Neuronal stem cell (in vitro differentiated cells): ENCODE results near the gene GRID2IP.
"Not testable (repeated sequence)": the region's sequence is repeated elsewhere in the genome, so short reads cannot be mapped to it uniquely, and the experiment has no call there.

Source experiments
- DNase-seq: peaks from one replicate; pipeline ENCODE4 v3.0.0-alpha.2; 2013; ENCODE audit warnings: low spot score
- H2AFZ ChIP-seq: one replicate; pipeline ENCODE4 v1.6.1; 2013; ENCODE audit warnings: mild to moderate bottlenecking, low read length, inconsistent platforms
- H2AK5ac ChIP-seq: 2 replicates; pipeline ENCODE4 v1.6.1; 2013; ENCODE audit warnings: low read depth, mild to moderate bottlenecking, inconsistent platforms, low read length, moderate library complexity, mixed read lengths
- H2BK120ac ChIP-seq: 2 replicates; pipeline ENCODE4 v1.6.1; 2013; ENCODE audit warnings: low read depth, mild to moderate bottlenecking, inconsistent platforms, low read length, moderate library complexity, mixed read lengths
- H2BK12ac ChIP-seq: one replicate; pipeline ENCODE4 v1.6.1; 2013; ENCODE audit warnings: low read length, inconsistent platforms
- H2BK15ac ChIP-seq: 2 replicates; pipeline ENCODE4 v1.6.1; 2013; ENCODE audit warnings: mild to moderate bottlenecking, low read length, inconsistent platforms, mixed read lengths
- H2BK5ac ChIP-seq: one replicate; pipeline ENCODE4 v1.6.1; 2013; ENCODE audit warnings: inconsistent platforms, mild to moderate bottlenecking, low read length, moderate library complexity
- H3K14ac ChIP-seq: one replicate; pipeline ENCODE4 v1.6.1; 2013; ENCODE audit warnings: low read length, inconsistent platforms
- H3K18ac ChIP-seq: 2 replicates; pipeline ENCODE4 v1.6.1; 2013; ENCODE audit warnings: low read length, inconsistent platforms
- H3K23ac ChIP-seq: 2 replicates; pipeline ENCODE4 v1.6.1; 2013; ENCODE audit warnings: low read depth, mild to moderate bottlenecking, mixed read lengths, low read length, inconsistent platforms; ENCODE audit not compliant: poor library complexity
- H3K27ac ChIP-seq: replicated peaks from 3 replicates; pipeline ENCODE4 v1.5.1; 2013; ENCODE audit warnings: low read length, inconsistent platforms
- H3K27me3 ChIP-seq, 3 experiments: 2 replicates each; pipeline ENCODE4 v1.6.1; 2013; ENCODE audit warnings: low read length in 3 of 3, mild to moderate bottlenecking in 2 of 3, inconsistent platforms in 1 of 3, low read depth in 1 of 3, mixed read lengths in 1 of 3, moderate library complexity in 1 of 3; ENCODE audit not compliant: control insufficient read depth in 3 of 3, insufficient read depth in 3 of 3
- H3K36me3 ChIP-seq, 2 donors: replicated peaks in 1 of 2; 2 replicates each; pipeline ENCODE4 v1.6.1; 2013; ENCODE audit warnings: low read length in 2 of 2; ENCODE audit not compliant: control insufficient read depth in 2 of 2, insufficient read depth in 2 of 2
- H3K4ac ChIP-seq: 2 replicates; pipeline ENCODE4 v1.6.1; 2013; ENCODE audit warnings: inconsistent platforms, mild to moderate bottlenecking, low read length, moderate library complexity
- H3K4me1 ChIP-seq, 2 donors: 1 replicate in 1 of 2; 2 replicates in 1 of 2; pipeline ENCODE4 v1.6.1; 2013; ENCODE audit warnings: low read length in 2 of 2, low read depth in 1 of 2; ENCODE audit not compliant: control insufficient read depth in 2 of 2, insufficient read depth in 1 of 2
- H3K4me2 ChIP-seq: one replicate; pipeline ENCODE4 v1.6.1; 2013; ENCODE audit warnings: mild to moderate bottlenecking, low read length, inconsistent platforms; ENCODE audit not compliant: insufficient read depth, poor library complexity, severe bottlenecking
- H3K4me3 ChIP-seq, 2 donors: 2 replicates each; pipeline ENCODE4 v1.5.1; 2013; ENCODE audit warnings: low read length in 2 of 2, mild to moderate bottlenecking in 2 of 2, inconsistent platforms in 1 of 2, moderate library complexity in 1 of 2
- H3K79me1 ChIP-seq: one replicate; pipeline ENCODE4 v1.6.1; 2013; ENCODE audit warnings: low read depth, mild to moderate bottlenecking, inconsistent platforms, low read length, moderate library complexity
- H3K9ac ChIP-seq: one replicate; pipeline ENCODE4 v1.6.1; 2013; ENCODE audit warnings: mild to moderate bottlenecking, low read depth, low read length, inconsistent platforms; ENCODE audit not compliant: poor library complexity
- H3K9me3 ChIP-seq, 2 donors: replicated peaks in 1 of 2; 2 replicates each; pipeline versions ENCODE3 to v1.6.1; 2013; ENCODE audit warnings: low read length in 2 of 2, mild to moderate bottlenecking in 2 of 2, inconsistent platforms in 1 of 2, low read depth in 1 of 2, mixed read lengths in 1 of 2, moderate library complexity in 1 of 2; ENCODE audit not compliant: control insufficient read depth in 2 of 2, insufficient read depth in 1 of 2
- H4K8ac ChIP-seq: one replicate; pipeline ENCODE4 v1.6.1; 2013; ENCODE audit warnings: low read depth, mild to moderate bottlenecking, inconsistent platforms, low read length, moderate library complexity
- H4K91ac ChIP-seq: one replicate; pipeline ENCODE4 v1.6.1; 2013; ENCODE audit warnings: low read length, low read depth, mild to moderate bottlenecking, inconsistent platforms; ENCODE audit not compliant: poor library complexity
- WGBS, 2 donors: extraction: QIAGEN DNeasy Blood & Tissue Kit; methylation state at CpG; one replicate each; pipeline ENCODE4 v1.1.7; 2013; ENCODE audit warnings: missing lambda C conversion rate in 2 of 2, mixed read lengths in 1 of 2; ENCODE audit not compliant: insufficient read length in 2 of 2, insufficient replicate concordance in 1 of 2; ENCODE audit errors: extremely low coverage in 2 of 2; 5-methylcytosine and 5-hydroxymethylcytosine counted together

The GRID2IP gene

DNA sequence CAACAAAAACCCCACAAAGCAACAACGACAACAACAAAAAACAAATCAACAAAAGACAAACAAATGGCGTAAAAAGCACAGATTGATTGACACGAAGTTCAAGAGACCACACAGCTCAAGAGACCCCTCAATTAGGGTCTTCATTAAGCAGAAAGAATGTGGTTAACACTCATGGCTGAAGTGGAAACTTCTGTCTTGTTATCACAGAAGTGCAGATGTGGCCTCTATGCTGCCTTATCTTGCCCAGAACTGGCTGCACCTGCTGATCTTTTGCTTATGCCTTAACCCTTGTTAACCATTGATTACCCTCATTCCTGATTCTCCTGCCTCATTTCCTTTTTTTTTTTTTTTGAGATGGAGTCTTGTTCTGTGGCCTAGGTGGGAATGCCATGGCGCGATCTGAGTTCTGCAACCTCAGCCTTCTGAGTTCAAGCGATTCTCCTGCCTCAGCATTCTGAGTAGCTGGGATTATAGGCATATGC lies 100.0 kb downstream of the GRID2IP start:
- Histone ChIP-seq H2AK5ac (no peak overlapping the region), H3K23ac (no peak overlapping the region), H3K9me3 (no peaks in the 10 kb centered on the region), H3K4ac (no peak overlapping the region), H3K4me3 (no peak overlapping the region), H2AFZ (no peak overlapping the region), H3K27ac (no peak overlapping the region), H3K36me3 (no peaks in the 10 kb centered on the region), H3K4me1 (peaks cover 0 to 4% of the 10 kb centered on the region in 2 donors), H3K4me2 (no peak overlapping the region), H2BK15ac (no peak overlapping the region), H2BK5ac (no peak overlapping the region), H3K14ac (no peak overlapping the region), H4K91ac (no peak overlapping the region), H3K18ac (no peak overlapping the region), H3K27me3 (no peaks in the 10 kb centered on the region), H3K9ac (no peak overlapping the region), H3K79me1 (peaks cover 4% of the 10 kb centered on the region), H2BK120ac (no peak overlapping the region), H4K8ac (no peak overlapping the region), H2BK12ac (no peak overlapping the region)
- no CpG with 5 or more reads among the region's 6 CpGs for WGBS, 2 donors
- no peak for DNase-seq

DNA sequence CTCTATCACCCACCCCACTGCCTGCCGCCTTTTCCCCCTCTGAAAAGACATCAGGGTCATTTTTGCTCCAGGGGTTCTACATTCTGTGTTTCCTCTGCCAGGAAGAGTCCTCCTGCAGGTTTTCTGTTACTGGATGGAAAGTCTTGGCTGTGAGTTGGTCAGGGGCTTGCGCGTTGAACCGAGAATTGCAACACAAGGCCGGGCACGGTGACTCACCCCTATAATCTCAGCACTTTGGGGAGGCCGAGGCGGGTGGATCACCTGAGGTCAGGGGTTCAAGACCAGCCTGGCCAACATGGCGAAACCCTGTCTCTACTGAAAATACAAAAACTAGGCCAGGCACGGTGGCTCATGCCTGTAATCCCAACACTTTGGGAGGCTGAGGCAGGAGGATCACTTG lies 100.7 kb downstream of the GRID2IP start:
- not testable (repeated sequence) for H3K18ac ChIP-seq, H3K4me1 ChIP-seq, H3K27ac ChIP-seq, H2BK120ac ChIP-seq, H2AK5ac ChIP-seq, H3K27me3 ChIP-seq, H3K79me1 ChIP-seq, H2BK12ac ChIP-seq, H4K8ac ChIP-seq, H2BK5ac ChIP-seq, H3K4ac ChIP-seq, H3K4me2 ChIP-seq, H3K23ac ChIP-seq, H4K91ac ChIP-seq, H3K9ac ChIP-seq, H3K4me3 ChIP-seq, H3K14ac ChIP-seq, DNase-seq, H3K36me3 ChIP-seq, H2AFZ ChIP-seq, H3K9me3 ChIP-seq, H2BK15ac ChIP-seq
- WGBS, 2 donors = no CpG with 5 or more reads among the region's 10 CpGs

DNA sequence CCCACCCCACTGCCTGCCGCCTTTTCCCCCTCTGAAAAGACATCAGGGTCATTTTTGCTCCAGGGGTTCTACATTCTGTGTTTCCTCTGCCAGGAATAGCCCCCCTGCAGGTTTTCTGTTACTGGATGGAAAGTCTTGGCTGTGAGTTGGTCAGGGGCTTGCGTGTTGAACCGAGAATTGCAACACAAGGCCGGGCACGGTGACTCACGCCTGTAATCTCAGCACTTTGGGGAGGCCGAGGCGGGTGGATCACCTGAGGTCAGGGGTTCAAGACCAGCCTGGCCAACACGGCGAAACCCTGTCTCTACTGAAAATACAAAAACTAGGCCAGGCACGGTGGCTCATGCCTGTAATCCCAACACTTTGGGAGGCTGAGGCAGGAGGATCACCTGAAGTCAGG lies 101.4 kb downstream of the GRID2IP start:
- H3K36me3 ChIP-seq = peaks cover 5 to 13% of the 10 kb centered on the region in 2 donors
- H3K79me1 ChIP-seq, H3K18ac ChIP-seq, H3K4me1 ChIP-seq, H3K9me3 ChIP-seq, H2BK15ac ChIP-seq, H3K14ac ChIP-seq, H2BK5ac ChIP-seq, DNase-seq, H4K91ac ChIP-seq, H3K4ac ChIP-seq, H2AK5ac ChIP-seq, H4K8ac ChIP-seq, H3K4me3 ChIP-seq, H3K27me3 ChIP-seq, H3K27ac ChIP-seq, H3K9ac ChIP-seq, H2BK12ac ChIP-seq, H2AFZ ChIP-seq, H3K4me2 ChIP-seq, H2BK120ac ChIP-seq, H3K23ac ChIP-seq: not testable (repeated sequence)
- WGBS, 2 donors = no CpG with 5 or more reads among the region's 11 CpGs

DNA sequence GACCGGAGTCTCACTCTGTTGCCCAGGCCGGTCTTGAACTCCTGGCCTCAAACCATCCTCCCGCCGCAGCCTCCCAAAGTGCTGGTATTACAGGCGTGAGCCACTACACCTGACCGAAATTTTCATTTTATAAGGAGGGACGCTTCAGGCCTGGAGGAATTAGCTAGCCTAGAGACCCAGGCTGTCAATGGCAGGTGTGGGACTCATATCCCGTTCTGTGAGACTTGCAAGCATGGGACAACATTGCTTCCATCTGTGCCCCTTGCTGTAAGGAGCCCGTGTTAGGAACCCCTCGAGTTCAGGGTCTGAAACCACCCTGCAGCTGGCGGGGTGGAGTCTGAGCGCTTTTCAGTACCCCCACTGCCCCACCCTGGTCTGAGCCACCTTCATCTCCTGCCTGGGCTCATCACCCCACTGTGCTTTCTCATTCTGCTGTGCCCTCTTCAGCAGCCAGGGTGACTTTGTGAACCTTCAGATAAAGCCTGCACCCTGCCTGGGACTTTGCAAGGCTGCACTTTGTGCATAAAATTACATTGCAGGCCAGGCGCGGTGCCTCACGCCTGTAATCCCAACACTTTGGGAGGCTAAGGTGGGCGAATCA lies 102.2 kb downstream of the GRID2IP start:
- Histone ChIP-seq H3K36me3 (peaks cover 7 to 21% of the 10 kb centered on the region in 2 donors), H3K27me3 (no peaks in the 10 kb centered on the region), H3K23ac (no peak overlapping the region), H2BK15ac (no peak overlapping the region), H2BK120ac (no peak overlapping the region), H2BK5ac (no peak overlapping the region), H3K4me1 (peaks cover 0 to 4% of the 10 kb centered on the region in 2 donors), H3K14ac (no peak overlapping the region), H3K4me3 (no peak overlapping the region), H2AFZ (no peak overlapping the region), H3K9me3 (no peaks in the 10 kb centered on the region), H3K27ac (no peak overlapping the region), H2BK12ac (no peak overlapping the region), H3K4ac (no peak overlapping the region), H3K79me1 (peaks cover 6% of the 10 kb centered on the region), H4K91ac (no peak overlapping the region), H4K8ac (no peak overlapping the region), H3K9ac (no peak overlapping the region), H3K18ac (no peak overlapping the region), H2AK5ac (no peak overlapping the region), H3K4me2 (no peak overlapping the region)
- WGBS, 2 donors = no CpG with 5 or more reads among the region's 16 CpGs
- no peak for DNase-seq
